ENCODE results near the gene GSTA2. TPM values are rescaled to one million over a fixed set of nuclear protein-coding genes. Genes with fewer than 3 reads are reported as not detected.
"Not testable (repeated sequence)": the region's sequence is repeated elsewhere in the genome, so short reads cannot be mapped to it uniquely, and the experiment has no call there.

The GSTA2 gene
- total and polyA plus RNA-seq, 4 donors, result 2.0 to 6.8 (median 3.1) TPM

DNA sequence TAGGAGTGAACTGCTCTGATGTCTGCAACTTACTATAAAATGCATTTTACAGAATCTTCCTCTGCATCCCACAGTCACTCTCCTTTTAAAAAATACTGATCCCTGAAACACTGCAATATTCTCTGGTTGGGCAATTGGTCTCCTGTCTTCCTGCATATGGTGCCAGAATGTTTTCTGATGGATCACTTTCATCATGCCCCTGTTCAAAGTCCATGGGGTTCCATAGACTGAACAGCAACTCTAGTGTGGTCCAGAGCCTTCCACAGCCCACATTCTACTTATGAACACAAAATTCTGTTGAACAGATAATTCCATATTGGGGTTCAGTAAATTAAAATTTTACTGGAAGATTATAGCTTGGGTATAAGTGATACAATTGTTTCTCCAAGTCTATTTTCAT is 11.0 kb downstream of the GSTA2 start:
- H3K4me1 ChIP-seq (ENCODE audit: control insufficient read depth in 5 of 5, insufficient read depth in 5 of 5, low read length in 5 of 5), result no peaks in the 10 kb centered on the region
- no peak overlapping the region for H3K27ac ChIP-seq (ENCODE audit: low read depth in 1 of 2, low read length in 1 of 2)
- TF ChIP-seq CTCF (IDR thresholded peaks at IDR 0.05; ENCODE audit: control extremely low read depth, extremely low read depth), result no peak
- no peak overlapping the region for H3K4me3 ChIP-seq
- DNase-seq (no peak), ATAC-seq (ENCODE audit: insufficient read depth, low FRiP score) (no peak)
- H3K27me3 ChIP-seq (ENCODE audit: control insufficient read depth in 3 of 3, insufficient read depth in 3 of 3, low read length in 2 of 3), result no peaks in the 10 kb centered on the region
- peaks cover 0 to 3% (median 0%) of the 10 kb centered on the region in 4 donors for H3K9me3 ChIP-seq (ENCODE audit: control insufficient read depth in 4 of 4, insufficient read depth in 3 of 4, low read length in 3 of 4)
- H3K36me3 ChIP-seq (ENCODE audit: control insufficient read depth in 4 of 4, insufficient read depth in 4 of 4, low read length in 4 of 4), result no peaks in the 10 kb centered on the region
- no peak overlapping the region for H3K9ac ChIP-seq (ENCODE audit: insufficient read depth in 1 of 2, low read length in 2 of 2)

DNA sequence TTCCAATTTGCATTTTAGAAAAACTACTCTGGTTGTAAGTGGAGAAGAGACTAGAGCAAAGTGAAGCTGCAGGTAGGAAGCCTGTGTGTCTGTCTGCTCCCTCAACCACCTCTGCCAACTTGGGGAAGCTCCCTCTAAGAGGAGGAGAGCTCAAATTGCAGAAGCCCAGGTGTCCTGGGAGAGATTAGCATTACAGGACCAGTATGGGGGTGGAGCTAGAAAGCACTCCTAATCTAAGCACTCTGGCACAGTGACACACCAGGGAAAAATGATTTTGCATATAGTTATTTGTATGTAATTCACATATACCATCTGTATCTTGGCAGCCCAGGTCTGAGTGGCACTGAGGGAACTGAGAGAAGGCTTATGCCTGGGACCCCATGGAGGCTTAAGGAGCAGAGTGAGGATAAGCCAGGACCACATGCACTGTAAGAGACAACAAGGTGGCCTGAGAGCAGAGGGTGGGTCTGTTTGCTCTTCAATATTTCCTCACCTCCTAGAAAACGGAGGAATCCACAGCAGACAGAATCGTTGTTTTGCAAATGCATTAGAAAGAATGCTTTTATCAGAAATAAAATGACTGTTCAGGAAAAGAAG is 13.6 kb downstream of the GSTA2 start:
- no peak for ATAC-seq (ENCODE audit: insufficient read depth, low FRiP score)
- H3K36me3 ChIP-seq (ENCODE audit: control insufficient read depth in 4 of 4, insufficient read depth in 4 of 4, low read length in 4 of 4), result no peaks in the 10 kb centered on the region
- H3K4me3 ChIP-seq, result no peak overlapping the region
- peaks cover 0 to 3% (median 0%) of the 10 kb centered on the region in 4 donors for H3K9me3 ChIP-seq (ENCODE audit: control insufficient read depth in 4 of 4, insufficient read depth in 3 of 4, low read length in 3 of 4)
- no peak for TF ChIP-seq CTCF (IDR thresholded peaks at IDR 0.05; ENCODE audit: control extremely low read depth, extremely low read depth)
- H3K4me1 ChIP-seq (ENCODE audit: control insufficient read depth in 5 of 5, insufficient read depth in 5 of 5, low read length in 5 of 5), result no peaks in the 10 kb centered on the region
- H3K27me3 ChIP-seq (ENCODE audit: control insufficient read depth in 3 of 3, insufficient read depth in 3 of 3, low read length in 2 of 3), result no peaks in the 10 kb centered on the region
- WGBS, 2 donors, result 65 to 66% methylated on average over 2 of the region's 2 CpGs
- H3K9ac ChIP-seq (ENCODE audit: insufficient read depth in 1 of 2, low read length in 2 of 2), result no peak overlapping the region
- no peak overlapping the region for H3K27ac ChIP-seq (ENCODE audit: low read depth in 1 of 2, low read length in 1 of 2)
- DNase-seq, result no peak

GRCh38 chr6:52747301-52747700 is 16.0 kb downstream of the GSTA2 start:
- WGBS, 2 donors, result 72 to 85% methylated on average over 3 of the region's 3 CpGs
- H3K27me3 ChIP-seq (ENCODE audit: control insufficient read depth in 3 of 3, insufficient read depth in 3 of 3, low read length in 2 of 3); DNase-seq; H3K27ac ChIP-seq (ENCODE audit: low read depth in 1 of 2, low read length in 1 of 2); H3K9ac ChIP-seq (ENCODE audit: insufficient read depth in 1 of 2, low read length in 2 of 2); ATAC-seq (ENCODE audit: insufficient read depth, low FRiP score); H3K36me3 ChIP-seq (ENCODE audit: control insufficient read depth in 4 of 4, insufficient read depth in 4 of 4, low read length in 4 of 4); H3K4me3 ChIP-seq; H3K9me3 ChIP-seq (ENCODE audit: control insufficient read depth in 4 of 4, insufficient read depth in 3 of 4, low read length in 3 of 4); H3K4me1 ChIP-seq (ENCODE audit: control insufficient read depth in 5 of 5, insufficient read depth in 5 of 5, low read length in 5 of 5): not testable (repeated sequence)

DNA sequence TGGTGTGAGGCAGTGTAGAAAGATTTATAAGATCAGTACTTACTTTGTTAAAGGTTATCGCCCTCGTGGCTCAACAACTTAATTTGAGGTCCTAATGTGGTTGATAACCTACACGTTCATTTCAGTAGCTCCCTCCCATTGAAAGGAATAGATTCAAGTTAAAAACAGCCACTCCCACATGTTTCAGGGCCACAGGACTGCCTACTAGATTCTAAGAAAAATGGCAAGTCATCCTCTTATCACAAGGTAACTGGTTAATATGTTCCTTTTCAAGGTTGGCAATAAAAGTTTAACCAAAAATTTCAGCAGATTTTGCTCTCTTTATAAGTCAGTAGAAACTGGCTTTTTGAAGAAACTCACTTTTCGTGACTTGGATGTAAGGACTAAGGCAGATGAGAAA is 17.1 kb downstream of the GSTA2 start:
- no peaks in the 10 kb centered on the region for H3K36me3 ChIP-seq (ENCODE audit: control insufficient read depth in 4 of 4, insufficient read depth in 4 of 4, low read length in 4 of 4)
- H3K27ac ChIP-seq (ENCODE audit: low read depth in 1 of 2, low read length in 1 of 2), result no peak overlapping the region
- no peak for TF ChIP-seq CTCF (IDR thresholded peaks at IDR 0.05; ENCODE audit: control extremely low read depth, extremely low read depth)
- ATAC-seq (ENCODE audit: insufficient read depth, low FRiP score) (no peak), DNase-seq (no peak)
- WGBS, 2 donors, result 72 to 85% methylated on average over 4 of the region's 4 CpGs
- no peaks in the 10 kb centered on the region for H3K4me1 ChIP-seq (ENCODE audit: control insufficient read depth in 5 of 5, insufficient read depth in 5 of 5, low read length in 5 of 5)
- no peaks in the 10 kb centered on the region for H3K27me3 ChIP-seq (ENCODE audit: control insufficient read depth in 3 of 3, insufficient read depth in 3 of 3, low read length in 2 of 3)
- no peak overlapping the region for H3K9ac ChIP-seq (ENCODE audit: insufficient read depth in 1 of 2, low read length in 2 of 2)
- peaks cover 0 to 4% (median 0%) of the 10 kb centered on the region in 4 donors for H3K9me3 ChIP-seq (ENCODE audit: control insufficient read depth in 4 of 4, insufficient read depth in 3 of 4, low read length in 3 of 4)
- H3K4me3 ChIP-seq, result no peak overlapping the region
